Endothelial cell (in vitro differentiated cells): ENCODE data around the gene PLA2G2D. TPM values are rescaled to one million over a fixed set of nuclear protein-coding genes. Genes with fewer than 3 reads are reported as not detected.

ENCODE experiments used
- DNase-seq: peaks from one replicate; pipeline ENCODE4 v3.0.0; 2021; ENCODE audit warnings: low spot score
- H3K27ac Mint-ChIP-seq: one replicate; pipeline ENCODE4 v1.8.0; 2021; ENCODE audit warnings: mixed read lengths, inconsistent platforms; ENCODE audit not compliant: unreplicated experiment
- H3K27me3 Mint-ChIP-seq: one replicate; pipeline ENCODE4 v1.8.0; 2021; ENCODE audit warnings: mild to moderate bottlenecking, moderate library complexity, mixed read lengths, inconsistent platforms; ENCODE audit not compliant: unreplicated experiment
- H3K36me3 Mint-ChIP-seq: one replicate; pipeline ENCODE4 v1.8.0; 2021; ENCODE audit warnings: mild to moderate bottlenecking, low read depth, mixed read lengths, inconsistent platforms; ENCODE audit not compliant: unreplicated experiment
- H3K4me1 Mint-ChIP-seq: one replicate; pipeline ENCODE4 v1.8.0; 2021; ENCODE audit warnings: mild to moderate bottlenecking, mixed read lengths, inconsistent platforms; ENCODE audit not compliant: unreplicated experiment
- H3K4me3 Mint-ChIP-seq: one replicate; pipeline ENCODE4 v1.8.0; 2021; ENCODE audit warnings: mild to moderate bottlenecking, mixed read lengths, inconsistent platforms; ENCODE audit not compliant: unreplicated experiment
- H3K9me3 Mint-ChIP-seq: one replicate; pipeline ENCODE4 v1.8.0; 2021; ENCODE audit warnings: mixed read lengths, inconsistent platforms; ENCODE audit not compliant: unreplicated experiment
- total RNA-seq: library from RNA; stranded (reverse); fragmentation: NEBNext Ultra II Directional; extraction: Animal tissue kit (Norgen Biotek cat#: 25700); gene quantifications from one replicate; pipeline ENCODE4 v1.2.1, GENCODE V29; 2021; ENCODE audit not compliant: unreplicated experiment
- TF ChIP-seq, protein P1 (sequence below): fragments of 200-600 bp; sonication (generic); IDR thresholded peaks from one replicate; pipeline ENCODE4 v1.5.0; 2021; ENCODE audit warnings: antibody characterized with exemption; ENCODE audit not compliant: unreplicated experiment

Gene PLA2G2D
- total RNA-seq, 1 donor from 2014 or later: not detected

DNA sequence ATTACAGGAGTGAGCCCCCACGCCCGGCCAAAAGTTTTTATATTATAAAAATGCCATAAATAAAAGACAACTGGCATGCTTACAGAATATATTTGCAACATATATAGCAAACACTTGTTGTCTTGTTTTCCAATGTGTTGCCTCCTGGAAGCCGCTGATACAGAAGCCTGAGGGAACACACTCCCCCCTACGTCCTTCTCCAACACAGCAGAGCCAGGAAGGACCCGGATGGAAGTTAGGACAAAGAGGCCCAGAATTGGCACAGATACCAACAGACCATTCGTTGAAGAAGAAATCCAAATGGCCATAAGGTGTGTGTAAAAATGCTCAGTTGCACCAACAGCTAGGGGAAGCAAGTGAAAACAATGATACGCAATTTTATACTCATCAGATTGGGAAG is 50.6 kb downstream of the PLA2G2D start:
- TF ChIP-seq, protein P1, sequence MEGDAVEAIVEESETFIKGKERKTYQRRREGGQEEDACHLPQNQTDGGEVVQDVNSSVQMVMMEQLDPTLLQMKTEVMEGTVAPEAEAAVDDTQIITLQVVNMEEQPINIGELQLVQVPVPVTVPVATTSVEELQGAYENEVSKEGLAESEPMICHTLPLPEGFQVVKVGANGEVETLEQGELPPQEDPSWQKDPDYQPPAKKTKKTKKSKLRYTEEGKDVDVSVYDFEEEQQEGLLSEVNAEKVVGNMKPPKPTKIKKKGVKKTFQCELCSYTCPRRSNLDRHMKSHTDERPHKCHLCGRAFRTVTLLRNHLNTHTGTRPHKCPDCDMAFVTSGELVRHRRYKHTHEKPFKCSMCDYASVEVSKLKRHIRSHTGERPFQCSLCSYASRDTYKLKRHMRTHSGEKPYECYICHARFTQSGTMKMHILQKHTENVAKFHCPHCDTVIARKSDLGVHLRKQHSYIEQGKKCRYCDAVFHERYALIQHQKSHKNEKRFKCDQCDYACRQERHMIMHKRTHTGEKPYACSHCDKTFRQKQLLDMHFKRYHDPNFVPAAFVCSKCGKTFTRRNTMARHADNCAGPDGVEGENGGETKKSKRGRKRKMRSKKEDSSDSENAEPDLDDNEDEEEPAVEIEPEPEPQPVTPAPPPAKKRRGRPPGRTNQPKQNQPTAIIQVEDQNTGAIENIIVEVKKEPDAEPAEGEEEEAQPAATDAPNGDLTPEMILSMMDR: no peak
- DNase-seq: no peak

DNA sequence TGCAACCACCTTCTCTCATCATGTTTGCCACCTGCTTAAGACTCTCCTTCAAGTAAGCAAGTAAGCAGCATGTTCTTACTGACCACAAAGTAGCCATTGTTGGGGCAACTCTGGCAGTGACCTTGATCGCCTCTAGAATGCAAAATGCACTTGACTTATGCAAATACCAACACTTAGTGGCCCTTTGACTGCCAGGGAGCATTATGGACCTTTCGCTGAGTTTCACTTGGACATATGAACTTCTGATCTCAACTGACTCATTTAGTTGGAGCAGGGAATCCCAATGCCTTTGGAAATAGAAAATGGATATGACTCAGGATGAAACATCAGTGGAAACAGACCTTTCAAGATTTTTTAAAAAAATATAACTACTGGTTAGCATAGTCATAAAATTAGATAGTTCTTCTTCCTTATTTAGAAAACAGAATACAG is 55.5 kb downstream of the PLA2G2D start:
- H3K4me1 Mint-ChIP-seq: no peaks in the 10 kb centered on the region
- H3K36me3 Mint-ChIP-seq: no peaks in the 10 kb centered on the region
- no peaks in the 10 kb centered on the region for H3K9me3 Mint-ChIP-seq
- no peaks in the 10 kb centered on the region for H3K27me3 Mint-ChIP-seq
- TF ChIP-seq, protein P1: no peak
- H3K4me3 Mint-ChIP-seq: no peak overlapping the region
- no peak overlapping the region for H3K27ac Mint-ChIP-seq
- no peak for DNase-seq

More for the DNA sequence above, 50.6 kb downstream of the PLA2G2D start:
- Mint-ChIP-seq H3K27me3 (peaks cover 5% of the 10 kb centered on the region), H3K4me1 (no peaks in the 10 kb centered on the region), H3K9me3 (no peaks in the 10 kb centered on the region), H3K4me3 (no peak overlapping the region), H3K27ac (no peak overlapping the region), H3K36me3 (no peaks in the 10 kb centered on the region)

Other genes with a start within 250 kb of the PLA2G2D start
- 12.1 TPM for gene OTUD3, start 237.1 kb downstream of the PLA2G2D start, total RNA-seq
- not detected for gene PLA2G2E, start 195.9 kb downstream of the PLA2G2D start, total RNA-seq
- not detected for gene PLA2G2A, start 139.9 kb downstream of the PLA2G2D start, total RNA-seq
- 0.77 TPM for gene PLA2G5, start 49.3 kb downstream of the PLA2G2D start, total RNA-seq
- not detected for gene PLA2G2F, start 19.8 kb upstream of the PLA2G2D start, total RNA-seq
- 0.13 TPM for gene UBXN10, start 66.6 kb upstream of the PLA2G2D start, total RNA-seq
- not detected for gene PLA2G2C, start 67.0 kb upstream of the PLA2G2D start, total RNA-seq
- gene VWA5B1, start 171.3 kb upstream of the PLA2G2D start, total RNA-seq: not detected